B cell (primary cell): Measurements from ENCODE around the gene CNKSR3. TPM values are rescaled to one million over a fixed set of nuclear protein-coding genes. Genes with fewer than 3 reads are reported as not detected.

Source experiments
- ATAC-seq: fragments of 200-7000 bp; cut with Tn5 transposase; one replicate; pipeline ENCODE4 v1.10.0; 2021; ENCODE audit warnings: low read depth, mild to moderate bottlenecking, moderate number of reproducible peaks, moderate library complexity
- CTCF ChIA-PET: fragments of 350-600 bp; sonication (Branson Sonifier 250); formaldehyde crosslinking; loops from one replicate; lab custom pipeline; 2021; ENCODE audit warnings: antibody characterized with exemption, inconsistent platforms; lab: Charles Lee
- POLR2A ChIA-PET: fragments of 350-600 bp; sonication (Branson Sonifier 250); formaldehyde crosslinking; loops from one replicate; lab custom pipeline; 2021; ENCODE audit warnings: antibody characterized with exemption; lab: Charles Lee
- DNase-seq: peaks from one replicate; pipeline ENCODE4 v3.0.0; 2013
- H2AFZ ChIP-seq: 2 replicates; pipeline ENCODE4 v1.6.1; 2012; ENCODE audit warnings: mild to moderate bottlenecking, low read depth, low read length; ENCODE audit not compliant: insufficient read depth, poor library complexity, severe bottlenecking
- H3K27ac ChIP-seq, 2 donors: 1 replicate in 1 of 2; 2 replicates in 1 of 2; pipeline ENCODE4 v1.5.1; 2012 to 2013; ENCODE audit warnings: low read length in 2 of 2, mild to moderate bottlenecking in 2 of 2, moderate library complexity in 1 of 2
- H3K27me3 ChIP-seq, 4 experiments: fragments of 200-600 bp in 1 of 4; sonication (generic) in 1 of 4; replicated peaks in 1 of 4; 1 replicate in 2 of 4; 2 replicates in 2 of 4; pipeline versions ENCODE4 v1.6.1 to v1.7.0; 2013 to 2016; ENCODE audit warnings: low read length in 3 of 4, mild to moderate bottlenecking in 2 of 4, mixed read lengths in 1 of 4, moderate library complexity in 1 of 4; ENCODE audit not compliant: insufficient read depth in 4 of 4, control insufficient read depth in 3 of 4; ENCODE audit errors: control extremely low read depth in 1 of 4
- H3K36me3 ChIP-seq, 2 experiments: replicated peaks in 1 of 2; 1 replicate in 1 of 2; 2 replicates in 1 of 2; pipeline versions ENCODE4 v1.6.1 to v1.7.1; 2013; ENCODE audit warnings: low read length in 1 of 2; ENCODE audit not compliant: insufficient read depth in 2 of 2, control insufficient read depth in 1 of 2; ENCODE audit errors: control extremely low read depth in 1 of 2, extremely low read depth in 1 of 2
- H3K4me1 ChIP-seq, 2 donors: fragments of 200-600 bp in 1 of 2; sonication (generic) in 1 of 2; 1 replicate in 1 of 2; 2 replicates in 1 of 2; pipeline versions ENCODE4 v1.5.1 to v1.6.1; 2013 to 2017; ENCODE audit warnings: low read length in 2 of 2; ENCODE audit not compliant: control insufficient read depth in 2 of 2, insufficient read depth in 2 of 2
- H3K4me2 ChIP-seq: replicated peaks from 2 replicates; pipeline ENCODE3; 2012; ENCODE audit warnings: mild to moderate bottlenecking, low read depth, low read length; ENCODE audit not compliant: poor library complexity, severe bottlenecking
- H3K4me3 ChIP-seq, 5 experiments: fragments of 200-600 bp in 1 of 5; sonication (generic) in 1 of 5; 1 replicate in 3 of 5; 2 replicates in 2 of 5; pipeline versions ENCODE4 v1.5.1 to v1.7.0; 2011 to 2016; ENCODE audit warnings: low read length in 4 of 5, mild to moderate bottlenecking in 4 of 5, low read depth in 2 of 5, control low read depth in 1 of 5, moderate library complexity in 1 of 5; ENCODE audit not compliant: insufficient read depth in 1 of 5; ENCODE audit errors: control extremely low read depth in 1 of 5, extremely low read depth in 1 of 5
- H3K79me2 ChIP-seq: fragments of 200-600 bp; sonication (generic); one replicate; pipeline ENCODE4 v1.6.0; 2016; ENCODE audit warnings: low read length; ENCODE audit not compliant: control insufficient read depth, insufficient read depth
- H3K9ac ChIP-seq: fragments of 200-600 bp; sonication (generic); 2 replicates; pipeline ENCODE4 v1.6.1; 2017; ENCODE audit warnings: mild to moderate bottlenecking, low read length, moderate library complexity
- H3K9me3 ChIP-seq, 3 donors: one replicate each; pipeline versions ENCODE4 v1.6.1 to v1.7.1; 2013; ENCODE audit warnings: low read length in 2 of 3; ENCODE audit not compliant: control insufficient read depth in 2 of 3, insufficient read depth in 1 of 3; ENCODE audit errors: control extremely low read depth in 1 of 3
- H4K20me1 ChIP-seq: 2 replicates; pipeline ENCODE4 v1.6.0; 2012; ENCODE audit warnings: mild to moderate bottlenecking, low read length; ENCODE audit not compliant: insufficient read depth, control insufficient read depth, poor library complexity, severe bottlenecking
- H3K27ac Mint-ChIP-seq: one replicate; pipeline ENCODE4 v1.8.0; 2021; ENCODE audit warnings: mixed read lengths
- H3K27me3 Mint-ChIP-seq: one replicate; pipeline ENCODE4 v1.8.0; 2021; ENCODE audit warnings: mixed read lengths
- H3K4me1 Mint-ChIP-seq: one replicate; pipeline ENCODE4 v1.8.0; 2021; ENCODE audit warnings: mixed read lengths
- H3K4me3 Mint-ChIP-seq: one replicate; pipeline ENCODE4 v1.8.0; 2021; ENCODE audit warnings: mixed read lengths
- H3K9me3 Mint-ChIP-seq: one replicate; pipeline ENCODE4 v1.8.0; 2022; ENCODE audit warnings: mixed read lengths; ENCODE audit not compliant: insufficient read depth
- CTCF ChIP-seq: fragments of 200-600 bp; IDR thresholded peaks from one replicate; pipeline ENCODE4 v1.8.0; 2022; ENCODE audit warnings: antibody characterized with exemption, mild to moderate bottlenecking
- EZH2 ChIP-seq: IDR thresholded peaks from 2 replicates; pipeline ENCODE4 v1.6.1; 2012; ENCODE audit warnings: borderline replicate concordance, low read depth, mild to moderate bottlenecking, moderate library complexity, low read length; ENCODE audit not compliant: insufficient read depth, poor library complexity, severe bottlenecking
- WGBS: methylation state at CpG from one replicate; pipeline ENCODE4 v1.1.5; 2013; ENCODE audit warnings: missing lambda C conversion rate; ENCODE audit not compliant: insufficient coverage; 5-methylcytosine and 5-hydroxymethylcytosine counted together
- intact Hi-C: fragments of 100-400 bp; cut with micrococcal nuclease; formaldehyde crosslinking; loops from one replicate; pipeline ENCODE4 v1.10.0; 2022
- polyA plus RNA-seq: library from polyadenylated mRNA; depleted of rRNA; stranded (reverse); fragments of >200 nt; gene quantifications from 2 replicates; pipeline ENCODE4 v1.2.3, GENCODE V29; 2012
- total RNA-seq, 2 donors: library from RNA; stranded (reverse); fragments of 120-200 nt in 1 of 2; gene quantifications; 1 replicate in 1 of 2; 2 replicates in 1 of 2; pipeline versions ENCODE4 v1.2.3 to v1.2.4, GENCODE V29; 2013 to 2022

CNKSR3 gene
- total and polyA plus RNA-seq, 2 donors (not counting 1 experiment from before 2014, with no cell fraction given) = not detected

- peaks cover 9% of the 10 kb centered on the region for H3K4me1 Mint-ChIP-seq
- peak overlapping the region; percentile 33 for H3K4me3 Mint-ChIP-seq
- intact Hi-C loops = no loop called here
- no peaks in the 10 kb centered on the region for H3K79me2 ChIP-seq
- 60% methylated on average over 1 of the region's 14 CpGs for whole genome bisulfite sequencing
- no peak overlapping the region for H3K4me2 ChIP-seq
- H3K27me3 ChIP-seq = peaks cover 0 to 31% (median 16%) of the 10 kb centered on the region in 4 experiments
- ATAC-seq = no peak
- H3K27ac Mint-ChIP-seq = no peak overlapping the region
- H3K4me3 ChIP-seq = no peak overlapping the region
- H3K9me3 Mint-ChIP-seq = no peaks in the 10 kb centered on the region
- TF ChIP-seq CTCF (no peak), EZH2 (no peak)
- H4K20me1 ChIP-seq = no peaks in the 10 kb centered on the region
- H3K4me1 ChIP-seq = peaks cover 6 to 9% of the 10 kb centered on the region in 2 donors
- ChIA-PET CTCF (no interaction called here), POLR2A (no interaction called here)
- H3K27ac ChIP-seq = no peak overlapping the region
- no peak for DNase-seq
- H3K36me3 ChIP-seq = no peaks in the 10 kb centered on the region
- H3K9ac ChIP-seq = no peak overlapping the region
- no peaks in the 10 kb centered on the region for H3K9me3 ChIP-seq
- H3K27me3 Mint-ChIP-seq = peaks cover 57% of the 10 kb centered on the region
- no peak overlapping the region for H2AFZ ChIP-seq
These were observed 1.7 kb downstream of the CNKSR3 start for GRCh38 chr6:154508573-154509375.
